ENCODE results near the gene GPR162. TPM values are rescaled to one million over a fixed set of nuclear protein-coding genes. Genes with fewer than 3 reads are reported as not detected.

GPR162 gene
- total RNA-seq, 1 donor from 2014 or later, result 9.4 TPM

GRCh38 chr12:6831450-6831995 lies 9.9 kb downstream of the GPR162 start:
- Histone ChIP-seq H3K4me1 (peaks cover 0 to 10% of the 10 kb centered on the region in 2 donors), H3K9me3 (no peaks in the 10 kb centered on the region), H3K4me3 (no peak overlapping the region), H3K27me3 (no peaks in the 10 kb centered on the region), H3K27ac (no peak overlapping the region), H3K36me3 (peaks cover 11 to 30% of the 10 kb centered on the region in 2 donors)
- DNase-seq (ENCODE audit: low spot score in 2 of 2), result no peak
- intact Hi-C loops (cut with DNase I), result no loop called here
- TF ChIP-seq, protein P1, sequence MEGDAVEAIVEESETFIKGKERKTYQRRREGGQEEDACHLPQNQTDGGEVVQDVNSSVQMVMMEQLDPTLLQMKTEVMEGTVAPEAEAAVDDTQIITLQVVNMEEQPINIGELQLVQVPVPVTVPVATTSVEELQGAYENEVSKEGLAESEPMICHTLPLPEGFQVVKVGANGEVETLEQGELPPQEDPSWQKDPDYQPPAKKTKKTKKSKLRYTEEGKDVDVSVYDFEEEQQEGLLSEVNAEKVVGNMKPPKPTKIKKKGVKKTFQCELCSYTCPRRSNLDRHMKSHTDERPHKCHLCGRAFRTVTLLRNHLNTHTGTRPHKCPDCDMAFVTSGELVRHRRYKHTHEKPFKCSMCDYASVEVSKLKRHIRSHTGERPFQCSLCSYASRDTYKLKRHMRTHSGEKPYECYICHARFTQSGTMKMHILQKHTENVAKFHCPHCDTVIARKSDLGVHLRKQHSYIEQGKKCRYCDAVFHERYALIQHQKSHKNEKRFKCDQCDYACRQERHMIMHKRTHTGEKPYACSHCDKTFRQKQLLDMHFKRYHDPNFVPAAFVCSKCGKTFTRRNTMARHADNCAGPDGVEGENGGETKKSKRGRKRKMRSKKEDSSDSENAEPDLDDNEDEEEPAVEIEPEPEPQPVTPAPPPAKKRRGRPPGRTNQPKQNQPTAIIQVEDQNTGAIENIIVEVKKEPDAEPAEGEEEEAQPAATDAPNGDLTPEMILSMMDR (IDR thresholded peaks at IDR 0.05), result no peak

DNA sequence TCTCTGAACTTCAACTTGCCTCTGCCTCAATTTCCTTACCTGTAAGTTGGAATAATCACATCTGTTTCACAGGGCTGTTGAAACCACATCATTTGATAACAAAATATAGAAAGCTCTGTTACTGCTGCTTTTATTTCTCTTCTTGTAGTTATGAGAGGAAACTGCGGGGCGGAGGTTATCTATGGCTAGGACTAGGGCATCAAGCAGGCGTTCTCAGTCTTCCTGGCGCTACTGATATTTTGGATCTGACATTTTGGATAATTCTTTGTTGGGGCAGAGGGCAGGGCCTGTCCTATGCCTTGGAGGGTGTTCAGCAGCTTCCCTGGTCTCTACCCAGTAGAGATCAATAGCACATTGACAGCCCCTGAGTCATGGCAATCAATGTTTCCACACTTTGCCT lies 10.5 kb downstream of the GPR162 start:
- Histone ChIP-seq H3K4me1 (peaks cover 0 to 7% of the 10 kb centered on the region in 2 donors), H3K27ac (no peak overlapping the region), H3K9me3 (no peaks in the 10 kb centered on the region), H3K27me3 (no peaks in the 10 kb centered on the region), H3K36me3 (peaks cover 15 to 35% of the 10 kb centered on the region in 2 donors), H3K4me3 (no peak overlapping the region)
- no peak for DNase-seq (ENCODE audit: low spot score in 2 of 2)
- TF ChIP-seq, protein P1 (IDR thresholded peaks at IDR 0.05), result no peak
- intact Hi-C loops (cut with DNase I), result no loop called here

DNA sequence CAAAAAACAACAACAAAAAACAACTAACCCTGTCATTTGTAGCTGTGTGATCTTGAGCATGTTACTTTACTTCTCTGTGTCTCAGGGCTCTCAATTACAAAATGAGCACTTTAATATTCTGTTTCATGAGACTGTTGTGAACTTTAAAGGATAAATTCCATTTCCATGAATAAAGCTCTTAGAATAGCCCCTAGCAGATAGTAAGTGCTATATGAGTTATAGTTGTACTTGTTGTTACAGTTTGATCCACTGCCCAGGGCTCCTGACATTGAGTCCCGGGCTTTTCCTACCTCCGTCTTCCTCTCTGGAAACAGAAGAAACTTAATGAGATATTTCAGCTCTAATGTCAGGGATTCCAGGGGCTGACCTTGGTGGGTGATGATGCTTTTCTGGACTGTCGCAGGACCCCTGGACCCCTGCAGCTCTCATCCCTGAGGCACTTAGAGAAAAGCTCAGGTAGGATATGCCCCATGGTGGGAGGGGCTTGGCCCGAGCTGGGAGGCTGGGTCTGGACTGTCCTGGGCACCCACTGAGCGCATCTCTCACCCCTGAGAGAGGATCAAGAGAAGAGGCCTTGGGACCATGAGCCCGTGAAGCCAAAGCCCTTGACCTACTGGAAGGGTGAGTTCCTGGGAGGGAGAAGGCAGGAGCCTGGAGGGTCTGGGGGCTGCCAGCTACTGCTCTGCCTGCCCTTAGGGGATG lies 11.7 kb downstream of the GPR162 start:
- TF ChIP-seq, protein P1 (IDR thresholded peaks at IDR 0.05), result no peak
- Histone ChIP-seq H3K27ac (no peak overlapping the region), H3K27me3 (no peaks in the 10 kb centered on the region), H3K36me3 (peaks cover 25 to 47% of the 10 kb centered on the region in 2 donors), H3K4me1 (no peaks in the 10 kb centered on the region), H3K4me3 (no peak overlapping the region), H3K9me3 (no peaks in the 10 kb centered on the region)
- DNase-seq (ENCODE audit: low spot score in 2 of 2), result no peak
- intact Hi-C loops (cut with DNase I), result no loop called here

DNA sequence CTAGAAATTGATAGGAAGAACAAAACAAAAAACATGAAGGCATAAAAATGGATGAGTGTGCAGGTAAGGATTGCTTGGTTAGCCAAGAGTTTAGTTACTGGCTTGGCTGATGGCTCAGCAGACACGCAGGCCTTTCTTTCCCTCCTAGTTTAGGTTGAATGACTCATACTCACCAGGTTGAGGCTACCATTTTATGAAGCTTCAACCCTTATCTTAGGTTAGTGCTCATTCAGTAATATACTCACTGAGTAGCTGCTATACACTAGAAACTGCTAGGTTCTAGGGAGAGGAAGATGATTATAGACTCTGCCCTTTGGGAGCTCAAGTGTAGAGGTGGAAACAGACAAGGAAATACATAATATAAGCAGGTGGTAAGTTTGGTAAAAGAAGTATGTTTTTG lies 12.6 kb downstream of the GPR162 start:
- H3K36me3 ChIP-seq, result peaks cover 29 to 56% of the 10 kb centered on the region in 2 donors
- H3K9me3 ChIP-seq, result no peaks in the 10 kb centered on the region
- intact Hi-C loops (cut with DNase I), result no loop called here
- no peaks in the 10 kb centered on the region for H3K4me1 ChIP-seq
- DNase-seq (ENCODE audit: low spot score in 2 of 2), result no peak
- TF ChIP-seq, protein P1 (IDR thresholded peaks at IDR 0.05), result no peak
- no peak overlapping the region for H3K4me3 ChIP-seq
- H3K27ac ChIP-seq, result no peak overlapping the region
- H3K27me3 ChIP-seq, result no peaks in the 10 kb centered on the region

DNA sequence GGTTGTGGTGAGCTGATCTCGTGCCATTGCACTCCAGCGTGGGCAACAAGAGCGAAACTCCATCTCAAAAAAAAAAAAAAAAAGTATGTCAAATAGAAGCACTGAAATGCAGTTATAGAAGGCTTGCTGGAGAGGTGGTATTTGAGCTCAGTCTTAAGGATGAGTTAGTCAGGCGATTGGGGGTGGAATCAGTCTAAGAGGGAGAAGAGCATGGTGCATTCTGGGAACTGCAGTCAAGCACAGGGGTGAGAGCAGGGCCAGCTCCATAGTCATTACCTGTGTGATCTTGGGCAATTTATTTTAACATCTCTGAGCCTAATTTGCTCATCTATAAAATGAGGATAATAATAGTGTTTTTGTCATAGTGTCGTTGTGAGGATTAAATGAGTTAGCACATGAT lies 13.3 kb downstream of the GPR162 start:
- Histone ChIP-seq H3K27ac (no peak overlapping the region), H3K9me3 (no peaks in the 10 kb centered on the region), H3K4me3 (no peak overlapping the region), H3K4me1 (no peaks in the 10 kb centered on the region), H3K36me3 (peaks cover 32 to 61% of the 10 kb centered on the region in 2 donors), H3K27me3 (no peaks in the 10 kb centered on the region)
- TF ChIP-seq, protein P1 (IDR thresholded peaks at IDR 0.05), result no peak
- DNase-seq (ENCODE audit: low spot score in 2 of 2), result no peak
- intact Hi-C loops (cut with DNase I), result no loop called here

All from ascending aorta (tissue), 2 donors.